Lower leg skin (tissue), 4 donors: Measurements from ENCODE around the gene OR2W3. TPM values are rescaled to one million over a fixed set of nuclear protein-coding genes. Genes with fewer than 3 reads are reported as not detected.

ENCODE experiments used
- DNase-seq, 2 donors: peaks; one replicate each; pipeline ENCODE4 v3.0.0-alpha.2; 2019; ENCODE audit warnings: low spot score in 2 of 2
- H3K4me3 ChIP-seq: fragments of 200-600 bp; sonication (generic); 2 replicates; pipeline ENCODE4 v1.5.1; 2017; ENCODE audit warnings: mild to moderate bottlenecking, low read depth; ENCODE audit not compliant: poor library complexity, severe bottlenecking
- POLR2A ChIP-seq, 2 donors: fragments of 450-650 bp; IDR thresholded peaks; one replicate each; pipeline ENCODE4 v1.6.1; 2016 to 2017; ENCODE audit warnings: antibody characterized with exemption in 2 of 2, mild to moderate bottlenecking in 1 of 2, moderate library complexity in 1 of 2
- WGBS, 2 donors: methylation state at CpG; one replicate each; pipeline ENCODE4 v1.1.5; 2018; 5-methylcytosine and 5-hydroxymethylcytosine counted together
- intact Hi-C: fragments of 100-400 bp; cut with DNase I; formaldehyde crosslinking; loops from one replicate; pipeline ENCODE4 v1.15.0; 2023; ENCODE audit warnings: low total_unique reads
- total RNA-seq, 4 donors: library from RNA; depleted of rRNA; stranded (reverse); fragments of >200 nt; gene quantifications; one replicate each; pipeline ENCODE4 v1.1.0, GENCODE V29; 2016
- TF ChIP-seq, protein P1 (sequence below), 3 donors: fragments of 450-650 bp; IDR thresholded peaks; one replicate each; pipeline ENCODE4 v1.5.1; 2016; ENCODE audit warnings: antibody characterized with exemption in 3 of 3, mild to moderate bottlenecking in 3 of 3, moderate library complexity in 2 of 3

The OR2W3 gene
- total RNA-seq: 1 to 10 TPM in 1 of 4 donors, under 1 TPM in 1, not detected in 2; 0.36 to 2.6 TPM

DNA sequence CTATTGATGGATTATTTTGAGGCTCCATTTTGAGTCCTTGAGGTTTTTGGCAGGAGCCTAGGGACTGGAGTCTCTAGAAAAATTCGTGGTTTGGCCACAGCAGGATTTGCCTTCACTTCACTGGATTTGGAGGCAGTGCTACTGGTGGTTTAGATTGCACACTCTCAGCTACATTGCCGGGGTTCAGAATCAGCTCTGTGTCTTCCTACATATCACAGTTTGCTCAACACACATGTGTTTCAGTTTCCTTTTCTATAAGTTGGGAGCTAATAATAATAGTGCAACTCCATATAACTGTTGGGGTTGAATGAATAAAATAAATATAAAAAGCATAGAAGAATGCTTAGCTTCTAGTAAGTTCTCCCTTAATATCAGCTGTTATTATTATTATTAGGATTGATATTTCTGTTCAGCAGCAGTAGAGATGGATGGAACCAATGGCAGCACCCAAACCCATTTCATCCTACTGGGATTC lies at the start of gene OR2W3:
OR2W3 (plus strand) TSS at position 425 of the 475 bp plus-strand sequence; CDS start at position 425, 0 bp downstream.
- intact Hi-C loops: no loop called here
- TF ChIP-seq POLR2A (IDR thresholded peaks at IDR 0.05): no peak
- TF ChIP-seq, protein P1, sequence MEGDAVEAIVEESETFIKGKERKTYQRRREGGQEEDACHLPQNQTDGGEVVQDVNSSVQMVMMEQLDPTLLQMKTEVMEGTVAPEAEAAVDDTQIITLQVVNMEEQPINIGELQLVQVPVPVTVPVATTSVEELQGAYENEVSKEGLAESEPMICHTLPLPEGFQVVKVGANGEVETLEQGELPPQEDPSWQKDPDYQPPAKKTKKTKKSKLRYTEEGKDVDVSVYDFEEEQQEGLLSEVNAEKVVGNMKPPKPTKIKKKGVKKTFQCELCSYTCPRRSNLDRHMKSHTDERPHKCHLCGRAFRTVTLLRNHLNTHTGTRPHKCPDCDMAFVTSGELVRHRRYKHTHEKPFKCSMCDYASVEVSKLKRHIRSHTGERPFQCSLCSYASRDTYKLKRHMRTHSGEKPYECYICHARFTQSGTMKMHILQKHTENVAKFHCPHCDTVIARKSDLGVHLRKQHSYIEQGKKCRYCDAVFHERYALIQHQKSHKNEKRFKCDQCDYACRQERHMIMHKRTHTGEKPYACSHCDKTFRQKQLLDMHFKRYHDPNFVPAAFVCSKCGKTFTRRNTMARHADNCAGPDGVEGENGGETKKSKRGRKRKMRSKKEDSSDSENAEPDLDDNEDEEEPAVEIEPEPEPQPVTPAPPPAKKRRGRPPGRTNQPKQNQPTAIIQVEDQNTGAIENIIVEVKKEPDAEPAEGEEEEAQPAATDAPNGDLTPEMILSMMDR (IDR thresholded peaks at IDR 0.05): no peak
- 47 to 50% methylated on average over 2 of the region's 2 CpGs for WGBS, 2 donors
- no peak for DNase-seq
- H3K4me3 ChIP-seq: no peak within 1 kb of the TSS

DNA sequence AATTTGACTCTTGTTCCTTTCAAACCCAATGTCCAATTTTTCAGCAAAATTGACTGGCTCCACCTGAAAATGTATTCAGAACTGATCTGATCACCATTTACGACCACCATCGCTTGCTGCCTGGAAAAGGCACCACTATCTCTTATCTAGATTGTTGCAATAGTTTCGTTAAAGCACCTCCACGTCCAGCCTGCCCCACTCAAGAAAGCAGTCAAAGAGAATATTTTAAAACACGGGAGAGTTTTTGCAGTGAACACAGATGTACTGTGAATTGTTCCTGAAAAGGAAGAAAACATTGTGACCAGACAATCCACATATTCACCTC lies 49.7 kb upstream of the OR2W3 start:
- no peak overlapping the region for H3K4me3 ChIP-seq
- 81 to 83% methylated on average over 5 of the region's 5 CpGs for WGBS, 2 donors
- TF ChIP-seq, protein P1 (IDR thresholded peaks at IDR 0.05): no peak
- no peak for TF ChIP-seq POLR2A (IDR thresholded peaks at IDR 0.05)
- intact Hi-C loops: no loop called here
- DNase-seq: no peak

DNA sequence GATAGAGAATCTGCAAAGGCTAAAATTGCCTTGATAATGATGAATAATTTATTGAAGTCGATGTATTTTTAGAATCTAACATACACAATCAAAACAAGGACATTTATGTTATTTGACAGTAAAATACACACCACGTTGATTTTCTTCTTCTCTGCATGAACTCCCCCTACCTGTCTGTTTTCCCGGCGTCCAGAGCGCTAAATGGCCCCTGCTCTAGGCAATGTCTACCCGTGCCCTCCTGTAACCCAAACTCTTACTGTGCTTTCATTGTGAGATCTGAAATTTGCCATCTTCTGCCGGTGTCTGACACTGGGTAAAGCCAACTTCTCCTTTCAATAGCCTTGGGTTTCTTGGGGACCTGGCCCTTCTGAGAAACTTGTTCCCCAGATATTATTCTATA lies 47.0 kb upstream of the OR2W3 start:
- intact Hi-C loops: no loop called here
- H3K4me3 ChIP-seq: no peak overlapping the region
- TF ChIP-seq, protein P1 (IDR thresholded peaks at IDR 0.05): no peak
- TF ChIP-seq POLR2A (IDR thresholded peaks at IDR 0.05): no peak
- no peak for DNase-seq
- 81 to 90% methylated on average over 7 of the region's 7 CpGs for WGBS, 2 donors

- no peak overlapping the region for H3K4me3 ChIP-seq
- no peak for DNase-seq
- intact Hi-C loops: no loop called here
- TF ChIP-seq POLR2A (IDR thresholded peaks at IDR 0.05): no peak
- TF ChIP-seq, protein P1 (IDR thresholded peaks at IDR 0.05): no peak
- WGBS, 2 donors: 80 to 83% methylated on average over 1 of the region's 1 CpG
Measured at GRCh38 chr1:247849616-247850015, 45.8 kb upstream of the OR2W3 start.

GRCh38 chr1:247854899-247855545 lies 40.4 kb upstream of the OR2W3 start:
- 83 to 84% methylated on average over 14 of the region's 14 CpGs for WGBS, 2 donors
- intact Hi-C loops: loop anchor here (5.0 kb wide), 1 partner anchor 1868 kb away; no protein-coding TSS in a partner anchor
- no peak for DNase-seq
- TF ChIP-seq POLR2A (IDR thresholded peaks at IDR 0.05): no peak
- TF ChIP-seq, protein P1 (IDR thresholded peaks at IDR 0.05): no peak
- no peak overlapping the region for H3K4me3 ChIP-seq

GRCh38 chr1:247855911-247856310 lies 39.5 kb upstream of the OR2W3 start:
- intact Hi-C loops: loop anchor here (5.0 kb wide), 1 partner anchor 1869 kb away; no protein-coding TSS in a partner anchor
- WGBS, 2 donors: 87 to 89% methylated on average over 4 of the region's 4 CpGs
- DNase-seq: no peak
- no peak overlapping the region for H3K4me3 ChIP-seq
- no peak for TF ChIP-seq POLR2A (IDR thresholded peaks at IDR 0.05)
- TF ChIP-seq, protein P1 (IDR thresholded peaks at IDR 0.05): no peak
